Nephron (organoid): ENCODE data around the gene CCNJL.

Source experiments
- H3K27ac Mint-ChIP-seq, 3 experiments: 2 replicates each; pipeline ENCODE4 v1.8.0; 2020; ENCODE audit warnings: mixed read lengths in 3 of 3, mild to moderate bottlenecking in 2 of 3, moderate library complexity in 1 of 3
- H3K27me3 Mint-ChIP-seq: 2 replicates; pipeline ENCODE4 v1.8.0; 2021; ENCODE audit warnings: low read depth, mild to moderate bottlenecking, moderate library complexity, mixed read lengths
- H3K36me3 Mint-ChIP-seq: 2 replicates; pipeline ENCODE4 v1.8.0; 2020; ENCODE audit warnings: low read depth, mixed read lengths
- H3K4me1 Mint-ChIP-seq: 2 replicates; pipeline ENCODE4 v1.8.0; 2020; ENCODE audit warnings: mixed read lengths
- H3K4me3 Mint-ChIP-seq, 3 experiments: 2 replicates each; pipeline ENCODE4 v1.8.0; 2020; ENCODE audit warnings: mild to moderate bottlenecking in 3 of 3, mixed read lengths in 3 of 3, moderate library complexity in 2 of 3
- H3K9me3 Mint-ChIP-seq: 2 replicates; pipeline ENCODE4 v1.8.0; 2020; ENCODE audit warnings: mixed read lengths
- TF ChIP-seq, protein P1 (sequence below), 3 experiments: fragments of 200-600 bp; sonication (generic); IDR thresholded peaks; one replicate each; pipeline ENCODE4 v1.5.0; 2021; ENCODE audit warnings: antibody characterized with exemption in 3 of 3; ENCODE audit not compliant: unreplicated experiment in 3 of 3

The CCNJL gene

DNA sequence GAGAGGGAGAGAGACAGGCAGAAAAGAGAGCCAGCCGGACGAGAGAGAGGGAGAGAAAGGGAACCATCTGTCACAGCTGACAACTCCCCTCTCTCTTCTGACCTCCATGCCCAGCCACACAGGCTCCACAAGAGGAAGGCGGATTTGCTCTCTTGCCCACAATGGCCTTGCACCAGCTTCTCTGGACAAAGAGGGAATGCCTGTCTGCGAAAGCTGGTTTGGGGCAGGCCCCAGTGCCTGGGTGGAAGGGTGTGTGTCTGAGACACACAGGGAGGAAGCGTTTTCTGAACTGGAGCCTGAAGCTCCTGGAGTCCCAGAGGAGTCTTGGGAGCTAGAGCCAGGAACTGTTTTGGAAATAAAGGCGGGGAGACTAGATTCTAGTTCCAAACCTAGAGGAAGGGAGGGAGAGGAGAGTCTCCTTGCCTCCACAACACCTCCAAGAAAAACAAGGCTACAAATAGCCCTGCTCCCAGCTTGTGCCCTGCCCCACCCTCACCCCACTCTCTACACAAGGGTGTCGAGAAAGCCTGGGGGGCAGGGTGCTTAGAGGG lies 45.6 kb upstream of the CCNJL start:
- H3K27me3 Mint-ChIP-seq = no peaks in the 10 kb centered on the region
- TF ChIP-seq, protein P1, sequence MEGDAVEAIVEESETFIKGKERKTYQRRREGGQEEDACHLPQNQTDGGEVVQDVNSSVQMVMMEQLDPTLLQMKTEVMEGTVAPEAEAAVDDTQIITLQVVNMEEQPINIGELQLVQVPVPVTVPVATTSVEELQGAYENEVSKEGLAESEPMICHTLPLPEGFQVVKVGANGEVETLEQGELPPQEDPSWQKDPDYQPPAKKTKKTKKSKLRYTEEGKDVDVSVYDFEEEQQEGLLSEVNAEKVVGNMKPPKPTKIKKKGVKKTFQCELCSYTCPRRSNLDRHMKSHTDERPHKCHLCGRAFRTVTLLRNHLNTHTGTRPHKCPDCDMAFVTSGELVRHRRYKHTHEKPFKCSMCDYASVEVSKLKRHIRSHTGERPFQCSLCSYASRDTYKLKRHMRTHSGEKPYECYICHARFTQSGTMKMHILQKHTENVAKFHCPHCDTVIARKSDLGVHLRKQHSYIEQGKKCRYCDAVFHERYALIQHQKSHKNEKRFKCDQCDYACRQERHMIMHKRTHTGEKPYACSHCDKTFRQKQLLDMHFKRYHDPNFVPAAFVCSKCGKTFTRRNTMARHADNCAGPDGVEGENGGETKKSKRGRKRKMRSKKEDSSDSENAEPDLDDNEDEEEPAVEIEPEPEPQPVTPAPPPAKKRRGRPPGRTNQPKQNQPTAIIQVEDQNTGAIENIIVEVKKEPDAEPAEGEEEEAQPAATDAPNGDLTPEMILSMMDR (IDR thresholded peaks at IDR 0.05; ENCODE audit: unreplicated experiment in 3 of 3) = no peak
- H3K36me3 Mint-ChIP-seq = no peaks in the 10 kb centered on the region
- H3K9me3 Mint-ChIP-seq = no peaks in the 10 kb centered on the region
- H3K27ac Mint-ChIP-seq = peak overlapping the region; percentile 52 to 86 (median 68)
- no peak overlapping the region for H3K4me3 Mint-ChIP-seq
- H3K4me1 Mint-ChIP-seq = peaks cover 74% of the 10 kb centered on the region

DNA sequence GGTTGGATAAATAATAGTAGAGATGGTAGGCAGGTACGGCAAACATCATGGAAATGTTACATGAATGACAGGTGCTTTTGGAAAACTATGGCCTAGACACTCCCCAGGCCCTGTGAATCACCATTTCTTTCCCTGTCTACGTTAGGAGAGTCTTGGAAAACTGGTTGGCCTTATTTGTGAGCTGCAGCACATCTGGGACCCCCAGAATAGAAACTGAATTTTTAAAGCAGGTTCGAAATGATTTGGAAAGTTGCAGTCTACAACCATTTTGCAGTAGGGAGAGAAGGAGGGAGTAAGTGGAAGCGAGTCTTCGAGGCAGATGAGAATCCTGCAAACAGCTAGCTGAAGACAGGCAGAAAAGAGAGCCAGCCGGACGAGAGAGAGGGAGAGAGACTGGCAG lies 45.0 kb upstream of the CCNJL start:
- TF ChIP-seq, protein P1 (IDR thresholded peaks at IDR 0.05; ENCODE audit: unreplicated experiment in 3 of 3) = no peak
- Mint-ChIP-seq H3K36me3 (no peaks in the 10 kb centered on the region), H3K9me3 (no peaks in the 10 kb centered on the region), H3K4me1 (peaks cover 68% of the 10 kb centered on the region), H3K4me3 (no peak overlapping the region), H3K27ac (peak overlapping the region; percentile 52 to 86 (median 68)), H3K27me3 (no peaks in the 10 kb centered on the region)

DNA sequence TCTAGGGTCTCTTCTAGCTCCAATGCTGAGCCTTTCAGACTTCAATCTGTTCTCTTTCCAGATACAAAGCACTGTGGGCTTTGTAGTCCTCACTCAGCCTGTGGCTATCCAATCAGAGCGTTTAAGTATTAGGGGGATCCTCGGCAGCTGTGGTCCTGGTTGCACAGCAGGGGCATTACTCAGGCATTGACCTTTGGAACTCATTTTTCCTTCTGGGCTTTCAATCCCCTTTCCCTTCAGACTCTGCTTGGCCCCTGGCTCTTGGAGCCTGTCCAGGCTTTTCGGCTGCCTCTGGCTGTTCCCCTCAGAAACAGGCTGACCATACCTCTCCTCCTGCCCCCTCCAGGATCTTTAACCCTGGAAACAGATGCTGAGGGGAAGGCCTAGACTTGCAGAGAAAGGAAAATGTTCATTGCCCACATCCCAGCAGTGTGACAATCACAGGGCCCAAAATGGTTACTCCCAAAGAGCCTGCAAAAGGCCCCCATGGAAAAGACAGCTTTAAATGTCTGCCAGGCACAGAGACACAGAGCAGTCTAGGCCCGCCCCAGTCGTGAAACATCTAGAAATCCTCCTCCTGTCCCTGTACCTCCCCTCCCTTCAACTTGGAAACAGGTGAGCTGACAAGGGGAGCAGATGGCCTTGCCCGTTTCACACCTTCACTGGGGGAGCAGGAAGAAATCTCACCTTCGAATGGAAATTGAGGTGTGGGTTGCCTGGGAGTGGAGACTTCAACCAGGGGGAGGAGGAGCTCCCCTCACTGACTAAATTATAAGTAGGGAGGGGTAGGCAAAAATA lies 44.4 kb upstream of the CCNJL start:
- Mint-ChIP-seq H3K4me1 (peaks cover 62% of the 10 kb centered on the region), H3K36me3 (no peaks in the 10 kb centered on the region), H3K4me3 (no peak overlapping the region), H3K27me3 (no peaks in the 10 kb centered on the region), H3K9me3 (no peaks in the 10 kb centered on the region), H3K27ac (peak overlapping the region; percentile 68 to 86 (median 85))
- TF ChIP-seq, protein P1 (IDR thresholded peaks at IDR 0.05; ENCODE audit: unreplicated experiment in 3 of 3) = no peak

DNA sequence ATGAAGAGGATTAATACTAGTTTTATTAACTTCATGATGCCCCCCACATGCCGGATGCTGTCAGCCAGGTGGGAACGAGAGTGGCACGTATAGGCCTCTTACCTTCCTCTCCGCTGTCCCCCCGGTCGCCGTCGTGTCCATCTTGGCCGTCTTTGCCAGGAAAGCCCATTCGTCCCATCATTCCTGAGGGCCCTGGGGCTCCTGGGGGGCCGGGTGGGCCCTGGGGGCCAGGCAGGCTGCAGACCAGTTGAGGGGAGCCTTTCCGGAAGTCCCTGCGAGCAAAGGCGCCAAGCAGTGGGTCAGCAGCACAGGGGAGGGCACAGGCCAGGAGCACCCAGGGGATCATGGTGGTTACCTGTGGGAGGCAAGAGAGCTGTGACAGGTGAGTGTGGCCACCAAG lies 42.3 kb upstream of the CCNJL start:
- no peaks in the 10 kb centered on the region for H3K9me3 Mint-ChIP-seq
- H3K36me3 Mint-ChIP-seq = no peaks in the 10 kb centered on the region
- no peak overlapping the region for H3K27ac Mint-ChIP-seq
- H3K4me3 Mint-ChIP-seq = no peak overlapping the region
- H3K27me3 Mint-ChIP-seq = no peaks in the 10 kb centered on the region
- H3K4me1 Mint-ChIP-seq = peaks cover 45% of the 10 kb centered on the region
- TF ChIP-seq, protein P1 (IDR thresholded peaks at IDR 0.05; ENCODE audit: unreplicated experiment in 3 of 3) = no peak

DNA sequence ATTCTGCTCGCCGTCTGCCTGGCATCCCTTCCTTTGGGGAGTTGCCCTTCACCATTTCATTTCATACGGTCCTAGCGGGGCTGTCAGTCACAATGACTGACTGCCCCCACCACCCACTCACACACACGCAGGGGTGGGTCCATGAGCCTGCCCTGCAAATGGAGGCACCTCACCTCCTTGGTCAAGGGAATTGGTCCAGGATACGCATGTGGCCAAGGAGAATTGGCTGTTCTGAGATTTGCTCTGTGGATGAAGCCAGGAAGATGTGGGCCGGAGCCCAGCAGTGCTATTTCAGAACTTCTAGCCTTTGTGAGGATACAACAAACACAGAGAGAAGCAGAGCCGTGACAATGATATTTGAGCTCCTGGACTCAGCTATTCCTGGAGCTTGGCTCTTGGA lies 41.0 kb upstream of the CCNJL start:
- Mint-ChIP-seq H3K4me3 (no peak overlapping the region), H3K27me3 (peaks cover under 1% of the 10 kb centered on the region), H3K36me3 (no peaks in the 10 kb centered on the region), H3K27ac (no peak overlapping the region), H3K4me1 (peaks cover 38% of the 10 kb centered on the region), H3K9me3 (no peaks in the 10 kb centered on the region)
- TF ChIP-seq, protein P1 (IDR thresholded peaks at IDR 0.05; ENCODE audit: unreplicated experiment in 3 of 3) = no peak

DNA sequence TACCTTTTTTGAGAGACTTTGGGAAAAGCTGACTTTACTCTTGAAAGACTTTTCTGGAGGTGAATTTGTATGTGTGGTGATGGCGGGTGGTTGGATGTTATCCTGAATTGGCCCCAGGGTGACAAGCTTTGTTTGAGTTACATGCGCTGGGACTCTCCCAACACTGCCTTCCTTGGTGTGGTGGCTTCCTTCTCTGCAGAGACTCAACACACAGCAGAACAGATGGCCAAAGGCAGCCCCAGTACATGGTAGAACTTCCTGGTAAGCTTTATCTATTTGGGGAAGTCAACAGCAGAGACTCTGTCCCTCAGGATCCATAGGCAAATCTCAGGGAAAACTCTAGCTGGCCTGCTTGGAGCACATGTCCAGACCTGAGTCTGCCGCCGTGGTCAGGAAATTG lies 39.9 kb upstream of the CCNJL start:
- TF ChIP-seq, protein P1 (IDR thresholded peaks at IDR 0.05; ENCODE audit: unreplicated experiment in 3 of 3) = no peak
- H3K4me1 Mint-ChIP-seq = peaks cover 28% of the 10 kb centered on the region
- no peak overlapping the region for H3K4me3 Mint-ChIP-seq
- peaks cover 8% of the 10 kb centered on the region for H3K27me3 Mint-ChIP-seq
- no peak overlapping the region for H3K27ac Mint-ChIP-seq
- H3K36me3 Mint-ChIP-seq = no peaks in the 10 kb centered on the region
- no peaks in the 10 kb centered on the region for H3K9me3 Mint-ChIP-seq
